DMS 273 treated with DMSO at 0.1 percent for 48 hours (cell line): ENCODE results near the gene MS4A4A.
"Not testable (repeated sequence)": the region's sequence is repeated elsewhere in the genome, so short reads cannot be mapped to it uniquely, and the experiment has no call there.

ENCODE experiments used
- DNase-seq: peaks from one replicate; lab custom pipeline; 2025; lab: John Stamatoyannopoulos, UW

The MS4A4A gene

GRCh38 chr11:60280412-60280811 is at the start of gene MS4A4A:
TSS of gene MS4A4A (plus strand) at chr11:60280666. CDS start at chr11:60280676, 10 bp downstream.
- DNase-seq = no peak

GRCh38 chr11:60230681-60231080 is 49.8 kb upstream of the MS4A4A start:
- no peak for DNase-seq

- DNase-seq = no peak
Measured at GRCh38 chr11:60235321-60235720, 45.1 kb upstream of the MS4A4A start.

GRCh38 chr11:60240662-60241061 is 39.8 kb upstream of the MS4A4A start:
- DNase-seq = no peak

GRCh38 chr11:60241786-60242185 is 38.7 kb upstream of the MS4A4A start:
- DNase-seq = no peak

GRCh38 chr11:60242740-60243239 is 37.7 kb upstream of the MS4A4A start, which contains the start of gene MS4A4E:
TSS of gene MS4A4E (minus strand) at chr11:60243137. CDS start at chr11:60230055, 13,082 bp downstream.
- no peak for DNase-seq

GRCh38 chr11:60251485-60252212 is 28.8 kb upstream of the MS4A4A start:
- DNase-seq = no peak

GRCh38 chr11:60252213-60253108 is 28.0 kb upstream of the MS4A4A start:
- DNase-seq = no peak

GRCh38 chr11:60257956-60258722 is 22.3 kb upstream of the MS4A4A start:
- DNase-seq = no peak

GRCh38 chr11:60261014-60261413 is 19.5 kb upstream of the MS4A4A start:
- no peak for DNase-seq

GRCh38 chr11:60263402-60263801 is 17.1 kb upstream of the MS4A4A start:
- no peak for DNase-seq

- no peak for DNase-seq
Measured at GRCh38 chr11:60264644-60265043, 15.8 kb upstream of the MS4A4A start.

GRCh38 chr11:60265373-60266214 is 14.9 kb upstream of the MS4A4A start:
- DNase-seq = no peak

GRCh38 chr11:60274416-60274815 is 6.0 kb upstream of the MS4A4A start:
- no peak for DNase-seq

GRCh38 chr11:60281485-60281884 is 1.0 kb downstream of the MS4A4A start:
- DNase-seq = no peak

- DNase-seq = no peak
Measured at GRCh38 chr11:60282286-60282685, 1.8 kb downstream of the MS4A4A start.

GRCh38 chr11:60285411-60286126 is 5.1 kb downstream of the MS4A4A start:
- DNase-seq = not testable (repeated sequence)

GRCh38 chr11:60288531-60288930 is 8.1 kb downstream of the MS4A4A start:
- DNase-seq = no peak

GRCh38 chr11:60292145-60292544 is 11.7 kb downstream of the MS4A4A start:
- DNase-seq = no peak

GRCh38 chr11:60301178-60301577 is 20.7 kb downstream of the MS4A4A start:
- no peak for DNase-seq
